ENCODE results near the gene TRIM9. TPM values are rescaled to one million over a fixed set of nuclear protein-coding genes. Genes with fewer than 3 reads are reported as not detected.

Gene TRIM9
- total RNA-seq, 1 donor from 2014 or later, result 2.3 TPM

DNA sequence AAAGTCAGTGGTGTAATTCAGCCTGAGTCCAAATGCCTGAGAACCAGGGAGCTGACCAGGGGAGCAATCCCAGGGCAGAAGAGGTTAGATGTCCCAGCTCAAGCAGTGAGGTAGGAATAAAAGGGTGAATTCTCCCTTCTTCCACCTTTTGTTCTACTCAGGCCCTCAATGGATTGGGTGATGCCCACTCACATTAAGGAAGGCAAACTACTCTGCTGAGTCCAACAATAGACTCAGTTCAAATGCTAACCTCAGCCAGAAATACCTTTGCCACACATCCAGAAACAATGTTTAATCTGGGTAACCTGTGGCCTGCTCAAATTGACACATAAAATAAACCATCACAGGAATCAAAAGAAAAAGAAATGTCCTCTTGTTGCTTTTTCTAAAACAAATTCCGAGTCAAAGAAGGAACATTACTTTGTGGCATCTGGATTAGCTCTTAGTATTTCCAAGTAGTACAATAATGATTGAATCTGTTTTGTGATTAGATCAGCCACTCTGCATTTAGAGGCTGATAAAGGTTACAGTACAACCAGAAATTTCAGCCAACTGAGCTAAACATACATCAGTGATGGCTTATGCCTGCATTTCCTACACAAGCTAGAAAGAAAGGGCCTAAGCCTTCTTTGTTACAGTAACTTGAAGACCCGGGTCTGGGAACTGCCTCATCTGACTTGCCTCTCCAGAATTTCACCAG is 43.6 kb upstream of the TRIM9 start:
- no peaks in the 10 kb centered on the region for H3K9me3 Mint-ChIP-seq (ENCODE audit: unreplicated experiment)
- H3K27ac Mint-ChIP-seq (ENCODE audit: unreplicated experiment), result no peak overlapping the region
- H3K4me1 Mint-ChIP-seq (ENCODE audit: unreplicated experiment), result no peaks in the 10 kb centered on the region
- no peaks in the 10 kb centered on the region for H3K27me3 Mint-ChIP-seq (ENCODE audit: unreplicated experiment)
- TF ChIP-seq, protein P1, sequence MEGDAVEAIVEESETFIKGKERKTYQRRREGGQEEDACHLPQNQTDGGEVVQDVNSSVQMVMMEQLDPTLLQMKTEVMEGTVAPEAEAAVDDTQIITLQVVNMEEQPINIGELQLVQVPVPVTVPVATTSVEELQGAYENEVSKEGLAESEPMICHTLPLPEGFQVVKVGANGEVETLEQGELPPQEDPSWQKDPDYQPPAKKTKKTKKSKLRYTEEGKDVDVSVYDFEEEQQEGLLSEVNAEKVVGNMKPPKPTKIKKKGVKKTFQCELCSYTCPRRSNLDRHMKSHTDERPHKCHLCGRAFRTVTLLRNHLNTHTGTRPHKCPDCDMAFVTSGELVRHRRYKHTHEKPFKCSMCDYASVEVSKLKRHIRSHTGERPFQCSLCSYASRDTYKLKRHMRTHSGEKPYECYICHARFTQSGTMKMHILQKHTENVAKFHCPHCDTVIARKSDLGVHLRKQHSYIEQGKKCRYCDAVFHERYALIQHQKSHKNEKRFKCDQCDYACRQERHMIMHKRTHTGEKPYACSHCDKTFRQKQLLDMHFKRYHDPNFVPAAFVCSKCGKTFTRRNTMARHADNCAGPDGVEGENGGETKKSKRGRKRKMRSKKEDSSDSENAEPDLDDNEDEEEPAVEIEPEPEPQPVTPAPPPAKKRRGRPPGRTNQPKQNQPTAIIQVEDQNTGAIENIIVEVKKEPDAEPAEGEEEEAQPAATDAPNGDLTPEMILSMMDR (IDR thresholded peaks at IDR 0.05; ENCODE audit: unreplicated experiment), result no peak
- no peaks in the 10 kb centered on the region for H3K36me3 Mint-ChIP-seq (ENCODE audit: low read depth, unreplicated experiment)
- no peak for DNase-seq (ENCODE audit: low spot score)
- H3K4me3 Mint-ChIP-seq (ENCODE audit: unreplicated experiment), result no peak overlapping the region

- DNase-seq (ENCODE audit: low spot score), result no peak
- TF ChIP-seq, protein P1 (IDR thresholded peaks at IDR 0.05; ENCODE audit: unreplicated experiment), result no peak
- peaks cover 1% of the 10 kb centered on the region for H3K27me3 Mint-ChIP-seq (ENCODE audit: unreplicated experiment)
- no peaks in the 10 kb centered on the region for H3K9me3 Mint-ChIP-seq (ENCODE audit: unreplicated experiment)
- no peak overlapping the region for H3K27ac Mint-ChIP-seq (ENCODE audit: unreplicated experiment)
- no peaks in the 10 kb centered on the region for H3K36me3 Mint-ChIP-seq (ENCODE audit: low read depth, unreplicated experiment)
- no peaks in the 10 kb centered on the region for H3K4me1 Mint-ChIP-seq (ENCODE audit: unreplicated experiment)
- no peak overlapping the region for H3K4me3 Mint-ChIP-seq (ENCODE audit: unreplicated experiment)
These were observed 36.6 kb upstream of the TRIM9 start for GRCh38 chr14:51131516-51131915.

DNA sequence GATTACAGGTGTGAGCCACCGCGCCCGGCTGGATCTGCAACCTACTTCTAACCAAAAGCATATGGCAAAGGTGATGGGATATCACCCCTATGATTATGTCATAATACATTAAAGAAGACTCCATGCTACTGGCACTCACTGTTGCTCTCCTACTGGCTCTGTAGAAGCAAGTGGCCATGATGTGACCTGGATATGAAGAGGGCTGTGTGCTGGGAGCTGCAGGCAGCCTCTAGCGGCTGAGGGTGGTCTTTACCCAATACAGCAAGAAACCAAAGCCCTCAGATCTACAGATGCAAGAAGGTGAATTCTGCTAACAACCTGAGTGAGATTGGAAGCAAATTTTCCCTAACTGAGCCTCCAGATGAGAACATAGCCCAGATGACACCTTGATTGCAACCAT is 34.2 kb upstream of the TRIM9 start:
- TF ChIP-seq, protein P1 (IDR thresholded peaks at IDR 0.05; ENCODE audit: unreplicated experiment), result no peak
- Mint-ChIP-seq H3K27ac (ENCODE audit: unreplicated experiment) (no peak overlapping the region), H3K4me1 (ENCODE audit: unreplicated experiment) (no peaks in the 10 kb centered on the region), H3K4me3 (ENCODE audit: unreplicated experiment) (no peak overlapping the region), H3K36me3 (ENCODE audit: low read depth, unreplicated experiment) (no peaks in the 10 kb centered on the region), H3K9me3 (ENCODE audit: unreplicated experiment) (no peaks in the 10 kb centered on the region), H3K27me3 (ENCODE audit: unreplicated experiment) (peaks cover 1% of the 10 kb centered on the region)
- DNase-seq (ENCODE audit: low spot score), result no peak

DNA sequence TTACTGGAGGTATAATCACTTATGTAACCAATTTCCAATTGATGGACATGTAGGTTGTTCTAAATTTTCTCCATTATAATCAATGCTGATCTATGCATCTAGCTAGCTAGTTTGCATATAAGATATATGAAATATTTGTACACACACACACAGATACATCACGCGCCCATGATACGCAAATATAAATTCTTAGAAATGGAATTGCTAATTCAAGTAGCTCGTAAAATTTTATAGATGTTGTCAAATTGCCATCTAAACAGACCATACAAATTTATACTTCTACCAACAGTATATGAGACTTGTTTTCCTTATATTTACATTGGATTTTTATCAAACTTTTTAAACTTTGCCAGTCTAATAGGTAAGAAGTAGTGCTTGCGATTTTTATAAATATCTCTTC is 29.1 kb upstream of the TRIM9 start:
- Mint-ChIP-seq H3K27me3 (ENCODE audit: unreplicated experiment) (no peaks in the 10 kb centered on the region), H3K4me3 (ENCODE audit: unreplicated experiment) (no peak overlapping the region), H3K4me1 (ENCODE audit: unreplicated experiment) (no peaks in the 10 kb centered on the region), H3K36me3 (ENCODE audit: low read depth, unreplicated experiment) (no peaks in the 10 kb centered on the region), H3K27ac (ENCODE audit: unreplicated experiment) (no peak overlapping the region), H3K9me3 (ENCODE audit: unreplicated experiment) (no peaks in the 10 kb centered on the region)
- TF ChIP-seq, protein P1 (IDR thresholded peaks at IDR 0.05; ENCODE audit: unreplicated experiment), result no peak
- no peak for DNase-seq (ENCODE audit: low spot score)

DNA sequence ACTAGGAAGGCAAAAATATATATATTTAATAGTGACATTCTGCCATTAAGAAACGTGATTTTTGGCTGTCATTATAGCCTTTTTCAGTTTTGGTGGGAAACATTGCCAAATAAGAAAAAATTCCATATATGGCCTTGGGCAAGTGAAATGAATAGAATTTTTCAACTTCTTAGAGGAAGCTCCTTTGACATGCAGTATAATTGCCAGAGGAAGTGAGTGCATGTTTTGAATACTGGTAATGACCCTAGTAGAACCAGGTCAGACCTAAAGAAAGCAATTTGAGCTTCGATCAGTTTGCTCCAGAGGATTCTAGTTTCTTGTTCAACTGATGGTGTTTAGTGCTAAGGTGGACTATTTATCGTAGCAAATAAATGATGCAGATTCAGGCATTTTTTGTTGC is 26.2 kb upstream of the TRIM9 start:
- Mint-ChIP-seq H3K27ac (ENCODE audit: unreplicated experiment) (no peak overlapping the region), H3K4me3 (ENCODE audit: unreplicated experiment) (no peak overlapping the region), H3K9me3 (ENCODE audit: unreplicated experiment) (no peaks in the 10 kb centered on the region), H3K36me3 (ENCODE audit: low read depth, unreplicated experiment) (no peaks in the 10 kb centered on the region), H3K27me3 (ENCODE audit: unreplicated experiment) (peaks cover 1% of the 10 kb centered on the region), H3K4me1 (ENCODE audit: unreplicated experiment) (no peaks in the 10 kb centered on the region)
- TF ChIP-seq, protein P1 (IDR thresholded peaks at IDR 0.05; ENCODE audit: unreplicated experiment), result no peak
- no peak for DNase-seq (ENCODE audit: low spot score)
